ENCODE measurements around the gene RFNG. TPM values are rescaled to one million over a fixed set of nuclear protein-coding genes. Genes with fewer than 3 reads are reported as not detected.

Gene RFNG
- total RNA-seq, 1 experiment from 2014 or later: 43.4 TPM

- Histone ChIP-seq H3K27me3 (ENCODE audit: control insufficient read depth, insufficient read depth, low read length) (no peaks in the 10 kb centered on the region), H3K9me3 (ENCODE audit: control insufficient read depth, insufficient read depth, low read depth, low read length) (no peaks in the 10 kb centered on the region), H3K36me3 (ENCODE audit: control insufficient read depth, insufficient read depth, low read length) (peaks cover 2% of the 10 kb centered on the region; the same call in 1 of the 2 replicates), H3K4me3 (ENCODE audit: low read depth in 2 of 2, low read length in 2 of 2) (no peak overlapping the region), H3K4me1 (ENCODE audit: control insufficient read depth, insufficient read depth, low read length) (peaks cover 21% of the 10 kb centered on the region), H3K27ac (ENCODE audit: low read length) (no peak overlapping the region)
- DNase-seq (ENCODE audit: low read depth, low spot score): no peak
- ChIA-PET POLR2A (no interaction called here), CTCF (no interaction called here)
- in situ Hi-C loops (cut with HindIII; ENCODE audit: low pct_unique_long_range_greater_than_20kb, low sequenced_read_pairs): no loop called here
- intact Hi-C loops (cut with micrococcal nuclease; ENCODE audit: unreplicated experiment): no loop called here
- TSS peak; percentile 80 for BruUV-seq (replicated peaks)
- TF ChIP-seq SIN3A (IDR thresholded peaks at IDR 0.05; ENCODE audit: borderline replicate concordance, insufficient read depth, low read depth, low read length) (no peak), POLR2AphosphoS5 (IDR thresholded peaks at IDR 0.05; ENCODE audit: low read depth, low read length) (no peak), CTCF (IDR thresholded peaks at IDR 0.05) (no peak), TCF7L2 (IDR thresholded peaks at IDR 0.05; ENCODE audit: low read depth, low read length) (no peak)
- TF ChIP-seq, protein P1, sequence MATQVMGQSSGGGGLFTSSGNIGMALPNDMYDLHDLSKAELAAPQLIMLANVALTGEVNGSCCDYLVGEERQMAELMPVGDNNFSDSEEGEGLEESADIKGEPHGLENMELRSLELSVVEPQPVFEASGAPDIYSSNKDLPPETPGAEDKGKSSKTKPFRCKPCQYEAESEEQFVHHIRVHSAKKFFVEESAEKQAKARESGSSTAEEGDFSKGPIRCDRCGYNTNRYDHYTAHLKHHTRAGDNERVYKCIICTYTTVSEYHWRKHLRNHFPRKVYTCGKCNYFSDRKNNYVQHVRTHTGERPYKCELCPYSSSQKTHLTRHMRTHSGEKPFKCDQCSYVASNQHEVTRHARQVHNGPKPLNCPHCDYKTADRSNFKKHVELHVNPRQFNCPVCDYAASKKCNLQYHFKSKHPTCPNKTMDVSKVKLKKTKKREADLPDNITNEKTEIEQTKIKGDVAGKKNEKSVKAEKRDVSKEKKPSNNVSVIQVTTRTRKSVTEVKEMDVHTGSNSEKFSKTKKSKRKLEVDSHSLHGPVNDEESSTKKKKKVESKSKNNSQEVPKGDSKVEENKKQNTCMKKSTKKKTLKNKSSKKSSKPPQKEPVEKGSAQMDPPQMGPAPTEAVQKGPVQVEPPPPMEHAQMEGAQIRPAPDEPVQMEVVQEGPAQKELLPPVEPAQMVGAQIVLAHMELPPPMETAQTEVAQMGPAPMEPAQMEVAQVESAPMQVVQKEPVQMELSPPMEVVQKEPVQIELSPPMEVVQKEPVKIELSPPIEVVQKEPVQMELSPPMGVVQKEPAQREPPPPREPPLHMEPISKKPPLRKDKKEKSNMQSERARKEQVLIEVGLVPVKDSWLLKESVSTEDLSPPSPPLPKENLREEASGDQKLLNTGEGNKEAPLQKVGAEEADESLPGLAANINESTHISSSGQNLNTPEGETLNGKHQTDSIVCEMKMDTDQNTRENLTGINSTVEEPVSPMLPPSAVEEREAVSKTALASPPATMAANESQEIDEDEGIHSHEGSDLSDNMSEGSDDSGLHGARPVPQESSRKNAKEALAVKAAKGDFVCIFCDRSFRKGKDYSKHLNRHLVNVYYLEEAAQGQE (IDR thresholded peaks at IDR 0.05; ENCODE audit: insufficient read depth in 1 of 2, low read depth in 2 of 2, low read length in 1 of 2): no peak
- ATAC-seq: no peak
Measured at GRCh38 chr17:82033359-82034085, 18.1 kb downstream of the RFNG start.

DNA sequence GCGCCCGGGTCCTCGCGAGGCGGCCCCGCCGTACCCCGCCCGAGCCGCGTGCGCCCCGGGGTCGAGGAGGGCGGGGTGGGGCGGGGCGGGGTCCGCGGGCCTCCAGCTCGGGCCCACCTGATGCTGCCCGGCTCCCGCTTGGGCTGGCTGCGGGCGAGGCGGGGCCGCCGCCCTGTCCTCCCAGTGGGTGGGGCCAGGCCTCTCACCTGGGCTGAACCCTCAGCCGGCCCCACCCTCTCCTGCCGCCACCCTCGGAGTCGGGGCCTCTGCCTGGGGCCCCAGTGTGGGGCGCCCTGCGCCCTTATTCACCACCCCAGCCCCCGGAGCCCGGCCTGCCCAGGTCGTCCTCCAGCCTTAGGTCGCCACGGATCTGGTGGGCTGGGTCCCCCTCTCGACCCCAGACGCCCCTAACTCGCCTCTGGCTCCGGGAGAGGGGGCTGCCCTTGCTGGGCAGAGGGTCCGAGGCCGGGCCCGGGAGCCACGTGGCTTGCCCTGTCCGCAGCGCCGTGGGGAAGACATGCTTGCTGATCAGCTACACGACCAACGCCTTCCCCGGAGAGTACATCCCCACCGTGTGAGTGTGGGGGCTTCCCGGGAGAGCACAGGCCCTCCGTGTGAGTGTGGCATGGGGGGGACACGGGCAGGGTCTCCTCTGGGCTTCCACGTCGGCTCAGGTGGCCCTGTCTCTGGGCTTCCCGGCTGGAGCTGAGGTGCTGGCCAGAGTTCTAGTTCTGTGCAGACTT is 19.6 kb downstream of the RFNG start:
- ChIA-PET CTCF (no interaction called here), POLR2A (no interaction called here)
- Histone ChIP-seq H3K36me3 (ENCODE audit: control insufficient read depth, insufficient read depth, low read length) (peaks cover 2% of the 10 kb centered on the region; the same call in 1 of the 2 replicates), H3K27ac (ENCODE audit: low read length) (peak overlapping the region; percentile 77), H3K27me3 (ENCODE audit: control insufficient read depth, insufficient read depth, low read length) (no peaks in the 10 kb centered on the region), H3K4me3 (ENCODE audit: low read depth in 2 of 2, low read length in 2 of 2) (peak overlapping the region; percentile 63 to 64), H3K4me1 (ENCODE audit: control insufficient read depth, insufficient read depth, low read length) (peaks cover 21% of the 10 kb centered on the region), H3K9me3 (ENCODE audit: control insufficient read depth, insufficient read depth, low read depth, low read length) (no peaks in the 10 kb centered on the region)
- TF ChIP-seq POLR2AphosphoS5 (IDR thresholded peaks at IDR 0.05; ENCODE audit: low read depth, low read length) (no peak), CTCF (IDR thresholded peaks at IDR 0.05) (no peak), SIN3A (IDR thresholded peaks at IDR 0.05; ENCODE audit: borderline replicate concordance, insufficient read depth, low read depth, low read length) (no peak), TCF7L2 (IDR thresholded peaks at IDR 0.05; ENCODE audit: low read depth, low read length) (no peak)
- TF ChIP-seq, protein P1 (IDR thresholded peaks at IDR 0.05; ENCODE audit: insufficient read depth in 1 of 2, low read depth in 2 of 2, low read length in 1 of 2): no peak
- DNase-seq (ENCODE audit: low read depth, low spot score) (no peak), ATAC-seq (peak; percentile 72)
- intact Hi-C loops (cut with micrococcal nuclease; ENCODE audit: unreplicated experiment): no loop called here
- no TSS peak for BruUV-seq (replicated peaks)
- in situ Hi-C loops (cut with HindIII; ENCODE audit: low pct_unique_long_range_greater_than_20kb, low sequenced_read_pairs): no loop called here

Data from Panc1 (cell line).